Keratinocyte (primary cell): ENCODE measurements around the gene WFDC1. TPM values are rescaled to one million over a fixed set of nuclear protein-coding genes. Genes with fewer than 3 reads are reported as not detected.

Experiments
- DNase-seq: peaks from one replicate; pipeline ENCODE4 v3.0.0-alpha.2; 2011; ENCODE audit warnings: low read depth, missing footprints, low spot score
- FAIRE-seq: peaks from 2 replicates; lab custom pipeline; 2011; peaks lifted over from hg19 to GRCh38; lab: Jason Lieb, UNC
- H2AFZ ChIP-seq: 2 replicates; pipeline ENCODE4 v1.6.0; 2012; ENCODE audit warnings: low read length, control low read depth, inconsistent platforms; ENCODE audit not compliant: control insufficient read depth
- H3K27ac ChIP-seq: 2 replicates; pipeline ENCODE4 v1.5.1; 2011; ENCODE audit warnings: low read length; ENCODE audit not compliant: control insufficient read depth, insufficient read depth
- H3K27me3 ChIP-seq: 3 replicates; pipeline ENCODE4 v1.6.0; 2011; ENCODE audit warnings: low read length; ENCODE audit not compliant: control insufficient read depth, insufficient read depth; ENCODE audit errors: extremely low read depth
- H3K36me3 ChIP-seq, 2 experiments: 2 replicates in 1 of 2; 3 replicates in 1 of 2; pipeline ENCODE4 v1.5.1; 2011; ENCODE audit warnings: low read length in 2 of 2, mild to moderate bottlenecking in 1 of 2; ENCODE audit not compliant: control insufficient read depth in 2 of 2, insufficient read depth in 2 of 2; ENCODE audit errors: extremely low read depth in 1 of 2
- H3K4me1 ChIP-seq: 3 replicates; pipeline ENCODE4 v1.5.1; 2011; ENCODE audit warnings: low read length; ENCODE audit not compliant: control insufficient read depth, insufficient read depth; ENCODE audit errors: extremely low read depth
- H3K4me2 ChIP-seq: 3 replicates; pipeline ENCODE4 v1.6.0; 2011; ENCODE audit warnings: low read depth, low read length; ENCODE audit not compliant: control insufficient read depth, insufficient read depth; ENCODE audit errors: extremely low read depth
- H3K4me3 ChIP-seq, 3 experiments: fragments of 200-600 bp in 1 of 3; sonication (generic) in 1 of 3; 2 replicates in 2 of 3; 3 replicates in 1 of 3; pipeline ENCODE4 v1.5.1; 2011 to 2016; ENCODE audit warnings: low read length in 3 of 3, mild to moderate bottlenecking in 3 of 3, control low read depth in 2 of 3, inconsistent platforms in 1 of 3, low read depth in 1 of 3, mixed read lengths in 1 of 3, mixed run types in 1 of 3, moderate library complexity in 1 of 3; ENCODE audit not compliant: control insufficient read depth in 2 of 3, insufficient read depth in 2 of 3; ENCODE audit errors: extremely low read depth in 1 of 3
- H3K79me2 ChIP-seq: 2 replicates; pipeline ENCODE4 v1.6.0; 2012; ENCODE audit warnings: low read length; ENCODE audit not compliant: control insufficient read depth, insufficient read depth
- H3K9ac ChIP-seq: 3 replicates; pipeline ENCODE4 v1.6.0; 2011; ENCODE audit warnings: low read length; ENCODE audit not compliant: control insufficient read depth, insufficient read depth; ENCODE audit errors: extremely low read depth
- H3K9me1 ChIP-seq: 3 replicates; pipeline ENCODE4 v1.6.0; 2011; ENCODE audit warnings: low read length; ENCODE audit not compliant: control insufficient read depth, insufficient read depth; ENCODE audit errors: extremely low read depth
- H3K9me3 ChIP-seq: 2 replicates; pipeline ENCODE4 v1.5.1; 2012; ENCODE audit warnings: low read depth, low read length; ENCODE audit not compliant: control insufficient read depth
- H4K20me1 ChIP-seq: 3 replicates; pipeline ENCODE4 v1.6.0; 2011; ENCODE audit warnings: low read length; ENCODE audit not compliant: control insufficient read depth, insufficient read depth; ENCODE audit errors: extremely low read depth
- EZH2 ChIP-seq: IDR thresholded peaks from one replicate; pipeline ENCODE4 v1.6.1; 2012; ENCODE audit warnings: inconsistent platforms, mild to moderate bottlenecking, low read length, moderate library complexity
- dilution Hi-C: fragments of 300-500 bp; cut with MboI; formaldehyde crosslinking; loops from one replicate; pipeline ENCODE4 v1.7.0; 2020; ENCODE audit warnings: low sequenced_read_pairs; ENCODE audit not compliant: extremely low pct_ligation_motif_present
- polyA plus RNA-seq, 5 experiments: library from polyadenylated mRNA; depleted of rRNA in 3 of 5; stranded (reverse) in 3 of 5; stranded (forward) in 1 of 5; unstranded in 1 of 5; fragments of >200 nt; gene quantifications; 1 replicate in 1 of 5; 2 replicates in 3 of 5; 3 replicates in 1 of 5; pipeline versions ENCODE4 v1.2.1 to v1.2.3, GENCODE V29; 2011 to 2012; ENCODE audit warnings: missing spikeins in 2 of 5, low read depth in 1 of 5, low replicate concordance in 1 of 5
- TF ChIP-seq, protein P1 (sequence below), 3 experiments: IDR thresholded peaks in 1 of 3; conservative IDR thresholded peaks in 1 of 3; optimal IDR thresholded peaks in 1 of 3; 2 replicates in 2 of 3; 3 replicates in 1 of 3; pipeline versions ENCODE3 to v1.5.1; 2011; ENCODE audit warnings: low read length in 3 of 3, mild to moderate bottlenecking in 3 of 3, moderate library complexity in 2 of 3, control low read depth in 1 of 3, inconsistent platforms in 1 of 3; ENCODE audit not compliant: insufficient read depth in 2 of 3; ENCODE audit errors: extremely low read depth in 1 of 3

Gene WFDC1
- polyA plus RNA-seq, 1 donor (not counting 4 experiments of a cell fraction or from before 2014, with no cell fraction given), result not detected

DNA sequence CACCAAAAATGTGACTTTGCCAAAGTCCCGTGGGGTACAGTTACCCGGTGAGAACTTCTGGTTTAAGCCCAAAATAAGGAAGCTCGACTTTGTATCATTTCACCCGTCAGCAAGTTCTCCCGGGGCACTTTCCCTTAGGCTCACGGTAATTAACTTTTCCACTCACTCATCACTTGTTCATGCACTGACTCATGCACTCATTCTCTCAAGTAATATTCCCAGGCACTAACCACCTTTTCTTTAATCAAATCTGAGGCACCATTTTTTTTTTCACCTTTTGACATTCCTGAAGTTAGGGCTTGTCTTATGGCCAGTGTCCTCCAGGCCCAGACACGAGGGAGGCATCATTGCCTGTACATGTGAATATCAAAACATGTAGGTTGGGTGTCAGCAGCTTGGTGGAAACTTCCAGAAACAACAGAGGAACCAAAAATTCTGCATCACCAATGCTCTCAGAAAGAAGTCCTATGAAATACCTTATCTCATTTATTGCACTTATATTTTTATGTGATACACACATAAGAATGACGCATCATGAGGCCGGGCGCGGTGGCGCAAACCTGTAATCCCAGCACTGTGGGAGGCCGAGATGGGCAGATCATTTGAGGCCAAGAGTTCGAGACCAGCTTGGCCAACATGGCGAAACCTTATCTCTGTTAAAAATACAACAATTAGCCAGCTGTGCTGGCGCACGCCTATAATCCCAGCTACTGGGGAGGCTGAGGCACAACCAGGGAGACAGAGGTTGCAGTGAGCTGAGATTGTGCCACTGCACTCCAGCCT is 37.5 kb downstream of the WFDC1 start:
- H3K9ac ChIP-seq, result no peak overlapping the region
- peak; percentile 17 for DNase-seq

DNA sequence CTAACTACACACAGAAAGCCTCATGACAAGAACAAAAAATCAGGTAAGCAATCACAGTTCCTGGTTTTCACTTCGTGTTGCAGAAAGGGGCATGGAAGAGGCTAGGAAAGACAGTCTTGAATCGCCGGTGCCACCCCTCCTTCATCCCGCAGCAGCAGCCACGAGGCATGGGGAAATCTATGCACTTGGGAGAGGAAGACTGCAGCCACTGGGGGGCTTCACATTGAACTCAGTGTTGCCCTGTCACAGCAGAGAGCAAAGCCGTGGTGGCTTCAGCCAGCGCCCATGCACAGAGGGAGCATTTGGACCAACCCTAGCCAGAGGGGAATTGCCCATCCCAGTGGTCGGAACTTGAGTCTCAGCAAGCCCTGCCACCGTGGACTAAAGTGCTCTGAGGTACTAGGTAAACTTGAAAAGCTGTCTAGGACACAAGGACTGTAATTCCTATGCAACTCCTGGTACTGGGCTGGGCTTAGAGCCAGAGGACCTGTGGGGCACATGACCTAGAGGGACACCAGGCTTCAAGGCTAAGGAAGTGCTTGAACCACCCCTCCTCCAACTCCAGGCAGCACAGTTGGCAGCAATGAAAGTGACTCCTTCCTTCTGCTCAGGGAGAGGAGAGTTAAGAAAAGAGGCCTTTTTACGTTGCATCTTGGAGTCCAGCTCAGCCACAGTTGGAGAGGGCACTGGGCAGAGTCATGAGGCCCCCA is 38.5 kb downstream of the WFDC1 start:
- H2AFZ ChIP-seq, result no peak overlapping the region
- H3K27ac ChIP-seq, result no peak overlapping the region
- peaks cover 8% of the 10 kb centered on the region for H3K4me1 ChIP-seq
- H3K9me1 ChIP-seq, result no peaks in the 10 kb centered on the region
- no peak overlapping the region for H3K9ac ChIP-seq
- FAIRE-seq (no peak), DNase-seq (no peak)
- H3K36me3 ChIP-seq, result no peaks in the 10 kb centered on the region
- no peaks in the 10 kb centered on the region for H4K20me1 ChIP-seq
- H3K27me3 ChIP-seq, result peaks cover 4% of the 10 kb centered on the region
- no peak overlapping the region for H3K4me3 ChIP-seq
- H3K9me3 ChIP-seq, result no peaks in the 10 kb centered on the region
- no peaks in the 10 kb centered on the region for H3K79me2 ChIP-seq
- TF ChIP-seq, protein P1, sequence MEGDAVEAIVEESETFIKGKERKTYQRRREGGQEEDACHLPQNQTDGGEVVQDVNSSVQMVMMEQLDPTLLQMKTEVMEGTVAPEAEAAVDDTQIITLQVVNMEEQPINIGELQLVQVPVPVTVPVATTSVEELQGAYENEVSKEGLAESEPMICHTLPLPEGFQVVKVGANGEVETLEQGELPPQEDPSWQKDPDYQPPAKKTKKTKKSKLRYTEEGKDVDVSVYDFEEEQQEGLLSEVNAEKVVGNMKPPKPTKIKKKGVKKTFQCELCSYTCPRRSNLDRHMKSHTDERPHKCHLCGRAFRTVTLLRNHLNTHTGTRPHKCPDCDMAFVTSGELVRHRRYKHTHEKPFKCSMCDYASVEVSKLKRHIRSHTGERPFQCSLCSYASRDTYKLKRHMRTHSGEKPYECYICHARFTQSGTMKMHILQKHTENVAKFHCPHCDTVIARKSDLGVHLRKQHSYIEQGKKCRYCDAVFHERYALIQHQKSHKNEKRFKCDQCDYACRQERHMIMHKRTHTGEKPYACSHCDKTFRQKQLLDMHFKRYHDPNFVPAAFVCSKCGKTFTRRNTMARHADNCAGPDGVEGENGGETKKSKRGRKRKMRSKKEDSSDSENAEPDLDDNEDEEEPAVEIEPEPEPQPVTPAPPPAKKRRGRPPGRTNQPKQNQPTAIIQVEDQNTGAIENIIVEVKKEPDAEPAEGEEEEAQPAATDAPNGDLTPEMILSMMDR (optimal IDR thresholded peaks at IDR 0.05 in 1 of 3, IDR thresholded peaks at IDR 0.05 in 1 of 3, conservative IDR thresholded peaks at IDR 0.05 in 1 of 3; ENCODE audit: extremely low read depth in 1 of 3, insufficient read depth in 2 of 3, low read length in 3 of 3), result no peak
- TF ChIP-seq EZH2, result no peak
- no peak overlapping the region for H3K4me2 ChIP-seq
- dilution Hi-C loops, result no loop called here

More for the DNA sequence above, 37.5 kb downstream of the WFDC1 start:
- peaks cover 4% of the 10 kb centered on the region for H3K27me3 ChIP-seq
- H3K4me1 ChIP-seq, result peaks cover 8% of the 10 kb centered on the region
- H3K79me2 ChIP-seq, result no peaks in the 10 kb centered on the region
- dilution Hi-C loops, result no loop called here
- no peak for FAIRE-seq
- no peaks in the 10 kb centered on the region for H3K9me1 ChIP-seq
- H4K20me1 ChIP-seq, result no peaks in the 10 kb centered on the region
- H3K9me3 ChIP-seq, result no peaks in the 10 kb centered on the region
- no peak overlapping the region for H3K4me3 ChIP-seq
- H3K27ac ChIP-seq, result no peak overlapping the region
- TF ChIP-seq EZH2, result no peak
- TF ChIP-seq, protein P1 (optimal IDR thresholded peaks at IDR 0.05 in 1 of 3, IDR thresholded peaks at IDR 0.05 in 1 of 3, conservative IDR thresholded peaks at IDR 0.05 in 1 of 3; ENCODE audit: extremely low read depth in 1 of 3, insufficient read depth in 2 of 3, low read length in 3 of 3), result no peak
- no peaks in the 10 kb centered on the region for H3K36me3 ChIP-seq
- H3K4me2 ChIP-seq, result no peak overlapping the region
- H2AFZ ChIP-seq, result no peak overlapping the region
